ENCODE results near the gene CHMP2A.
"Not testable (repeated sequence)": the region's sequence is repeated elsewhere in the genome, so short reads cannot be mapped to it uniquely, and the experiment has no call there.

The CHMP2A gene
- 30.9 to 79.8 (median 59.0) reads per million in 9 experiments for total RNA-seq

GRCh38 chr19:58554494-58555368, at the start of gene CHMP2A:
CHMP2A (minus strand) TSS chr19:58555105; CDS start chr19:58554212, 893 bp downstream.
- Mint-ChIP-seq H3K4me1 (ENCODE audit: low read depth in 2 of 2) (peaks cover 51 to 54% of the 10 kb centered on the region in 2 donors), H3K36me3 (ENCODE audit: insufficient read depth) (peaks cover 94% of the 10 kb centered on the region), H3K27ac (peak within 1 kb of the TSS; percentile 98 to 99), H3K4me3 (peak within 1 kb of the TSS; percentile 96 to 99), H3K9me3 (no peaks in the 10 kb centered on the region), H3K27me3 (no peaks in the 10 kb centered on the region)
- ATAC-seq (replicated peaks) = peak; percentile 45
- peak; percentile 97 to 98 (median 98) for DNase-seq

DNA sequence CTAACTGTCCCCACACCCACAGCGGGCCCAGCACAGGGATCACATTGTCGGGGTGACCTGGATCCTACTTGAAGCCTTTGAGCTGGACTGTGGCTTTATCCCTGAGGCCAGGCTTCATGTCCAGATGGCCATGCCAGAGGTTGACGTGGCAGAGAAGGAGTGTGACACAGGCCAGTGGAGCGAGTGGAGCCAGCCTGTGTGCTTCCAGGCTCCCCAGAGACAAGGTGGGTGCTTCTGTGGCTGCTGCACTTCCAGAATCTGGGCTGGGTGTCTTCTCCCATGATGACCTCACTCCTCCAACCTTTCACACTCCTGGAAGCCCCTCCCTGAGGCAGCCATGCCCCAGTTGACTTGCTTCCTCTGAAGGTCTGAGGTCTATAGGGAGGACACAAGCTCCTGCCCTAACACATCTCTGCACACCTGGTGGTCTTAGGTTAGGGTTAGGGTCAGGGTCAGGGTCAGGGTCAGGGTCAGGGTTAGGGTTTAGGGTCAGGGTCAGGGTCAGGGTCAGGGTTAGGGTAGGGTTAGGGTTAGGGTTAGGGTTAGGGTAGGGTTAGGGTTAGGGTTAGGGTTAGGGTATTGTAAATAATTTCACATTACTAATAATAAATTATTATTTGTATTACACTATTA, 31.3 kb upstream of the CHMP2A start:
- no peak for ATAC-seq (replicated peaks)
- Mint-ChIP-seq H3K27ac (no peak overlapping the region), H3K4me3 (no peak overlapping the region), H3K4me1 (ENCODE audit: low read depth in 2 of 2) (peaks cover 7% of the 10 kb centered on the region in 2 donors), H3K9me3 (no peaks in the 10 kb centered on the region), H3K36me3 (ENCODE audit: insufficient read depth) (peaks cover 21% of the 10 kb centered on the region), H3K27me3 (no peaks in the 10 kb centered on the region)
- DNase-seq = no peak

- H3K9me3 Mint-ChIP-seq = no peaks in the 10 kb centered on the region
- peaks cover 23% of the 10 kb centered on the region for H3K36me3 Mint-ChIP-seq (ENCODE audit: insufficient read depth)
- no peak overlapping the region for H3K27ac Mint-ChIP-seq
- DNase-seq (no peak), ATAC-seq (replicated peaks) (no peak)
- H3K4me1 Mint-ChIP-seq (ENCODE audit: low read depth in 2 of 2) = peaks cover 9 to 12% of the 10 kb centered on the region in 2 donors
- H3K27me3 Mint-ChIP-seq = no peaks in the 10 kb centered on the region
- H3K4me3 Mint-ChIP-seq = no peak overlapping the region
Measured at GRCh38 chr19:58585442-58586132, 30.7 kb upstream of the CHMP2A start.

- Mint-ChIP-seq H3K4me1 (ENCODE audit: low read depth in 2 of 2) (peaks cover 9 to 12% of the 10 kb centered on the region in 2 donors), H3K9me3 (no peaks in the 10 kb centered on the region)
Measured at GRCh38 chr19:58584498-58585441, 29.9 kb upstream of the CHMP2A start.

GRCh38 chr19:58582985-58583384, 28.1 kb upstream of the CHMP2A start:
- Mint-ChIP-seq H3K4me1 (ENCODE audit: low read depth in 2 of 2) (peaks cover 13 to 18% of the 10 kb centered on the region in 2 donors), H3K36me3 (ENCODE audit: insufficient read depth) (peaks cover 26% of the 10 kb centered on the region), H3K9me3 (no peaks in the 10 kb centered on the region), H3K27ac (no peak overlapping the region), H3K27me3 (no peaks in the 10 kb centered on the region), H3K4me3 (no peak overlapping the region)
- DNase-seq = no peak
- no peak for ATAC-seq (replicated peaks)

More at GRCh38 chr19:58584498-58585441, 29.9 kb upstream of the CHMP2A start:
- Mint-ChIP-seq H3K27me3 (no peaks in the 10 kb centered on the region), H3K4me3 (no peak overlapping the region), H3K36me3 (ENCODE audit: insufficient read depth) (peaks cover 23% of the 10 kb centered on the region), H3K27ac (no peak overlapping the region)
- DNase-seq (no peak), ATAC-seq (replicated peaks) (no peak)

- peak; percentile 99 for ATAC-seq (replicated peaks)
- H3K4me1 Mint-ChIP-seq (ENCODE audit: low read depth in 2 of 2) = peaks cover 18% of the 10 kb centered on the region in 2 donors
Measured at GRCh38 chr19:58581227-58582141, 26.6 kb upstream of the CHMP2A start.

DNA sequence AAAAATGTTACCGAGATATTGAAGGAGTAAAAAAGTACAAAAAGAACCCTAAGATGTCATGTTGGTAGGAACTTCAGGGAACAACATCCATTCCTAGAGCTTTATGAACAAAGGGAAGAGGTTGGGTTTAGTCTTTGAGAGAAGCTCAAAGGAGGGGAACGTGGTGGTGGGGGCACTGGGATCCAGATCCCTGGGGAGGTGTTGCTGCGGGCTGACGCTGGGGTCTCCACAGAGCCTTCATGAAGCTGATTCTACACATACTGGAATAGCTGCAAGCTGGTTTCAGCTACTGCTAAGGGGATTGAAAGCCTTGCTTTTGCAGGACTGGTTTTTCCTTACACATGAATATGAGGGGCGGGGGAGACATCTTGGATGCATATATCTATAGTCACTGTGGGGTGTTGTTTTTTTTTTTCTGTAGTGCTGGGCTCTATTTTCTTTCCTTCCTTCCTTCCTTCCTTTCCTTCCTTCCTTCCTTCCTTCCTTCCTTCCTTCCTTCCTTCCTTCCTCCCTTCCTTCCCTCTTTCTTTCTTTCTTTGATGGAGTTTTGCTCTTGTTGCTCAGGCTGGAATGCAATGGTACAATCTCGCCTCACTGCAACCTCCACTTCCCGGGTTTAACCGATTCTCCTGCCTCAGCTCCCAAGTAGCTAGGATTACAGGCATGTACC, 24.7 kb upstream of the CHMP2A start:
- Mint-ChIP-seq H3K9me3 (no peaks in the 10 kb centered on the region), H3K4me1 (ENCODE audit: low read depth in 2 of 2) (peaks cover 18% of the 10 kb centered on the region in 2 donors), H3K4me3 (no peak overlapping the region), H3K27me3 (no peaks in the 10 kb centered on the region), H3K27ac (peak overlapping the region; percentile 66 to 88), H3K36me3 (ENCODE audit: insufficient read depth) (peaks cover 30% of the 10 kb centered on the region)
- ATAC-seq (replicated peaks) = no peak
- no peak for DNase-seq

More at GRCh38 chr19:58581227-58582141, 26.6 kb upstream of the CHMP2A start:
- Mint-ChIP-seq H3K9me3 (no peaks in the 10 kb centered on the region), H3K36me3 (ENCODE audit: insufficient read depth) (peaks cover 29% of the 10 kb centered on the region), H3K4me3 (no peak overlapping the region), H3K27ac (peak overlapping the region; percentile 88 to 90), H3K27me3 (no peaks in the 10 kb centered on the region)
- peak; percentile 91 to 95 (median 91) for DNase-seq

GRCh38 chr19:58578012-58578925, 23.4 kb upstream of the CHMP2A start:
- no peaks in the 10 kb centered on the region for H3K9me3 Mint-ChIP-seq
- peaks cover 26% of the 10 kb centered on the region in 2 donors for H3K4me1 Mint-ChIP-seq (ENCODE audit: low read depth in 2 of 2)
- peak overlapping the region in 1 of 2 donors; percentile 16 for H3K27ac Mint-ChIP-seq
- no peak overlapping the region for H3K4me3 Mint-ChIP-seq
- ATAC-seq (replicated peaks) = no peak
- peaks cover 42% of the 10 kb centered on the region for H3K36me3 Mint-ChIP-seq (ENCODE audit: insufficient read depth)
- DNase-seq = no peak
- H3K27me3 Mint-ChIP-seq = no peaks in the 10 kb centered on the region

GRCh38 chr19:58577581-58577980, 22.7 kb upstream of the CHMP2A start:
- H3K36me3 Mint-ChIP-seq (ENCODE audit: insufficient read depth) = peaks cover 42% of the 10 kb centered on the region
- H3K27ac Mint-ChIP-seq = peak overlapping the region; percentile 9 to 16
- not testable (repeated sequence) for DNase-seq; H3K4me3 Mint-ChIP-seq; H3K27me3 Mint-ChIP-seq; H3K9me3 Mint-ChIP-seq; ATAC-seq (replicated peaks)
- peaks cover 29% of the 10 kb centered on the region in 2 donors for H3K4me1 Mint-ChIP-seq (ENCODE audit: low read depth in 2 of 2)

- peak; percentile 37 for ATAC-seq (replicated peaks)
Measured at GRCh38 chr19:58575183-58576041, 20.5 kb upstream of the CHMP2A start.

More at GRCh38 chr19:58575183-58576041, 20.5 kb upstream of the CHMP2A start:
- Mint-ChIP-seq H3K27me3 (no peaks in the 10 kb centered on the region), H3K4me3 (peak overlapping the region; percentile 90 to 91), H3K36me3 (ENCODE audit: insufficient read depth) (peaks cover 40% of the 10 kb centered on the region), H3K4me1 (ENCODE audit: low read depth in 2 of 2) (peaks cover 30 to 32% of the 10 kb centered on the region in 2 donors), H3K27ac (peak overlapping the region; percentile 98), H3K9me3 (no peaks in the 10 kb centered on the region)
- DNase-seq = peak; percentile 73 to 74 (median 74)
